Measurements from ENCODE around the gene TFRC.
"Not testable (repeated sequence)": the region's sequence is repeated elsewhere in the genome, so short reads cannot be mapped to it uniquely, and the experiment has no call there.

The TFRC gene

DNA sequence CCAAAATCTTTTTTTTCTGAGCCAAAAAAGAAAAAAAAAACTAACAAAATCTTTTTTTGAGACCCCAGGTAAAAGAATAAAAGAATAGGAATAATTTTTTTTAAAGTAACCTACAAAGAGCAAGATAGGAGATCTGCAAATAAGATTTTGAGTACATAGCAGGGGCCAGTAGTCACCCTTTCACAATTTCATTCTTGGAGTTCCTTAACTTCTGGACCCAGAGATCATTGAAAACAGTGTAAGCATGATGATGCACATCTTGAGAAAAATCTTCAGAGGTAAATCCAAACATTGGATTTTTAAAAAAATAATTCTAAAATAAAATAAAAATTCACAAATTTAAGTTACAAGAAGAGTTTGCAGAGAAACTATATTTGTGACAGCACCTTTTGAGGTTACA is 18.8 kb downstream of the TFRC start:
- H3K27ac Mint-ChIP-seq, result no peak overlapping the region
- H3K36me3 Mint-ChIP-seq, result peaks cover 21% of the 10 kb centered on the region

GRCh38 chr3:196060834-196061233 is 21.1 kb downstream of the TFRC start:
- no peaks in the 10 kb centered on the region for H3K9me3 Mint-ChIP-seq
- H3K36me3 Mint-ChIP-seq, result peaks cover 20% of the 10 kb centered on the region
- no peaks in the 10 kb centered on the region for H3K4me1 Mint-ChIP-seq
- H3K4me3 Mint-ChIP-seq, result no peak overlapping the region
- no peaks in the 10 kb centered on the region for H3K27me3 Mint-ChIP-seq
- no peak overlapping the region for H3K27ac Mint-ChIP-seq

More for the DNA sequence above, 18.8 kb downstream of the TFRC start:
- no peaks in the 10 kb centered on the region for H3K4me1 Mint-ChIP-seq
- H3K4me3 Mint-ChIP-seq, result no peak overlapping the region
- no peaks in the 10 kb centered on the region for H3K9me3 Mint-ChIP-seq
- no peaks in the 10 kb centered on the region for H3K27me3 Mint-ChIP-seq

DNA sequence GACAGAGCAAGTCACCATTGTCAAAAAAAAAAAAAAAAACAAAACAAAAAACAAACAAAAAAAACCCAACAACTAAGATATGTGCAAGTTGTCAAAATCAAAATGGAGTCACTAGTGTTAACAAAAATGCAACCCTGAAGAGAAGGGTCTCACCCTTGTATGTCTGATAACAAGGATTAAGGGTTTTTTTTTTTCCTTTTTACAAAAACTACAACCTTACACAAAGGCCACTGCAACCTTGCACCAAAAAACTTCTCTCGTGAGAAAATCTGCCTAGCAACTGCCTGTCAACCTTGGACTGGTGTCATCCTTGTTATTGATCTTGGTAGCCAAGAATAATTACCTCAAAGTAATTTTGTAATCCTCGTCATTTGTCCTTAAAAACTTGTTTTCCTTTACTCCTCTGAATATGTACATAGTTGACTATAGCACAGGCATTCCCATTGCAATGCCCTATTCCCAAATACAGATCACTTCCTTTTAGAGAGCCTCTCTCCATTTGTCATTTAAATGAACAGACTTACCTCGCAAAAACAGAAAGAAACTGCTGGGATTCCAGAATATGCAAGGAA is 24.0 kb downstream of the TFRC start:
- no peaks in the 10 kb centered on the region for H3K27me3 Mint-ChIP-seq
- no peaks in the 10 kb centered on the region for H3K4me1 Mint-ChIP-seq
- H3K9me3 Mint-ChIP-seq, result no peaks in the 10 kb centered on the region
- H3K4me3 Mint-ChIP-seq, result no peak overlapping the region
- H3K36me3 Mint-ChIP-seq, result peaks cover 18% of the 10 kb centered on the region
- no peak overlapping the region for H3K27ac Mint-ChIP-seq

GRCh38 chr3:196056371-196056770 is 25.5 kb downstream of the TFRC start:
- peaks cover 24% of the 10 kb centered on the region for H3K36me3 Mint-ChIP-seq
- H3K4me1 Mint-ChIP-seq, H3K4me3 Mint-ChIP-seq, H3K9me3 Mint-ChIP-seq, H3K27ac Mint-ChIP-seq, H3K27me3 Mint-ChIP-seq: not testable (repeated sequence)

GRCh38 chr3:196055683-196056270 is 26.1 kb downstream of the TFRC start:
- no peaks in the 10 kb centered on the region for H3K9me3 Mint-ChIP-seq
- H3K4me1 Mint-ChIP-seq, result no peaks in the 10 kb centered on the region
- H3K27ac Mint-ChIP-seq, result no peak overlapping the region
- no peaks in the 10 kb centered on the region for H3K27me3 Mint-ChIP-seq
- H3K36me3 Mint-ChIP-seq, result peaks cover 22% of the 10 kb centered on the region
- no peak overlapping the region for H3K4me3 Mint-ChIP-seq

- H3K9me3 Mint-ChIP-seq, result no peaks in the 10 kb centered on the region
- H3K27ac Mint-ChIP-seq, result no peak overlapping the region
- no peaks in the 10 kb centered on the region for H3K4me1 Mint-ChIP-seq
- no peaks in the 10 kb centered on the region for H3K27me3 Mint-ChIP-seq
- H3K4me3 Mint-ChIP-seq, result no peak overlapping the region
- peaks cover 21% of the 10 kb centered on the region for H3K36me3 Mint-ChIP-seq
Measured at GRCh38 chr3:196055240-196055639, 26.6 kb downstream of the TFRC start.

- Mint-ChIP-seq H3K4me1 (no peaks in the 10 kb centered on the region), H3K36me3 (peaks cover 20% of the 10 kb centered on the region), H3K4me3 (no peak overlapping the region), H3K27me3 (no peaks in the 10 kb centered on the region), H3K9me3 (no peaks in the 10 kb centered on the region), H3K27ac (no peak overlapping the region)
Measured at GRCh38 chr3:196054661-196055060, 27.2 kb downstream of the TFRC start.

DNA sequence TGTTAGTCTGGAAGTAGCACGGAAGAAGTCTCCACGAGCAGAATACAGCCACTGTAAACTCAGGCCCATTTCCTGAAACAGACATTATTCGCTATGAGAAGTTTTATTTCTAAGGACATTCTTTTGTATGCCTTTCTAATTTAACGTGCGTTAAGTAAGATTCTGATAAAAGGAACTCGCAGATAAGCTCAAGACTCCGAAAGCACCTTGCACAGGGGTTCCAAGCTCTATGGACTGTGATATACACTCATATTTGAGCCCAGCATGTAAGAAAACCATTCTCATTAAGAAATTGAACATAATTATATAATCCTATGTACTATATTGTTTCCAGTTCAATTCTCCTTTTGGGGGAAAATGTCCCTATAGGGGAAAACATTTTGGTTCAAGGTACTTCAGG is 28.4 kb downstream of the TFRC start:
- H3K36me3 Mint-ChIP-seq, result peaks cover 21% of the 10 kb centered on the region
- H3K27me3 Mint-ChIP-seq, result no peaks in the 10 kb centered on the region
- no peaks in the 10 kb centered on the region for H3K9me3 Mint-ChIP-seq
- H3K4me3 Mint-ChIP-seq, result no peak overlapping the region
- H3K4me1 Mint-ChIP-seq, result no peaks in the 10 kb centered on the region
- H3K27ac Mint-ChIP-seq, result no peak overlapping the region

DNA sequence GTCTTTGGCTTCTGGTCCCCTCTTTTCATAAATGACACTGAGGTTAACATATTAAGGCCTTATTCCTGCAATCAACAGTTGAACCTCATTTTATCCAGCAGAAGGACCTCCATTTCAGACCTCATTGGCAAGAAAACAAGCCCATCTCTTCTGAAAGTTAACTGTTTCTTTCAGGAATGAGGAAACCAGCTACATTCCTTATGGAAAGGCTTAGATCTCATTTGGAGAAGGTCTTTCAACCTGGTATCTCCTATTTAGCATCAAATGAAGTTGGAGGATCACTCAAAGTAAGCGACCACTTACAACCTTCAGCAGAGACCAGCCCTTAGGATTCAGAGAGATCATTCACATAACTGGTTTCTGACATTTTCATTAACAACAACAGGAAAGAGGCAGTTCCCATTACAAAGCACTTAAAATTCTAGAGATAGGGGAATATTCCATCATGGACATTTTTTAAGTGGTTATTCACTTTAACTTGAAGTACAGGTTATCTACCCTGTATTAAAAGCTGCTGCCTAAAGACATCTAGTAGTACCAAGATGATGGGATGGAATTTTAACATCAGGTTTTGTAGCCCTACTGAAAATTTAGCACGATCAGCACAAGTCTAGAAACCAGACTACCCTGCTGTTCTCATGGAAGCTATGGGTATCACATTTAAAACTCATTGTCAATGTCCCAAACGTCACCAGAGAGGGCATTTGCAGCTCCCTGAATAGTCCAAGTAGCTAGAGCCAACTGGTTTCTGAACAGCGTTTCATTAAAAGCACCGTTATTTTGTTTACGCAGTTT is 30.4 kb downstream of the TFRC start:
- no peak overlapping the region for H3K4me3 Mint-ChIP-seq
- peaks cover 18% of the 10 kb centered on the region for H3K36me3 Mint-ChIP-seq
- peak overlapping the region; percentile 51 for H3K27ac Mint-ChIP-seq

GRCh38 chr3:196050597-196050996 is 31.3 kb downstream of the TFRC start:
- Mint-ChIP-seq H3K27me3 (no peaks in the 10 kb centered on the region), H3K9me3 (no peaks in the 10 kb centered on the region), H3K4me3 (no peak overlapping the region), H3K36me3 (peaks cover 18% of the 10 kb centered on the region), H3K4me1 (no peaks in the 10 kb centered on the region), H3K27ac (no peak overlapping the region)

More for the DNA sequence above, 30.4 kb downstream of the TFRC start:
- H3K27me3 Mint-ChIP-seq, result no peaks in the 10 kb centered on the region
- no peaks in the 10 kb centered on the region for H3K4me1 Mint-ChIP-seq
- H3K9me3 Mint-ChIP-seq, result no peaks in the 10 kb centered on the region

DNA sequence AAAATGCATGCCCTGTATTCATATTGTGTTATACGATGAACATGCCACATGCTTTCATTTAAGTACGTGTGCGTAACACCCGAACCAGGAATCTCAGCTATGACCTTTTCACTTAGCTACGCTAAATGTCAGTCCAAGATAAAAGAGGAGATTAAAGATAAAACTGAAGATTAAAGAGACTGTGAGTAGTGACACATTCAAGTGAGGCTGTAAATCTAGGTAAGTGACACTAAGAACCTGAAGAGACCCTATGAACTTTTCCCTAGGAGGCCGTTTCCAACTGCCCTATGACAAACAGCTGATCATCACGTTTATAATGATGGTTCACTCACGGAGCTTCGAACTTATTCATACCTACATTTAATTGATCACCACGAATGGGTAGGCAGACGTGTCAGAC is 32.2 kb downstream of the TFRC start:
- H3K36me3 Mint-ChIP-seq, result peaks cover 18% of the 10 kb centered on the region
- no peak overlapping the region for H3K4me3 Mint-ChIP-seq
- H3K27ac Mint-ChIP-seq, result no peak overlapping the region
- H3K27me3 Mint-ChIP-seq, result no peaks in the 10 kb centered on the region
- H3K4me1 Mint-ChIP-seq, result no peaks in the 10 kb centered on the region
- H3K9me3 Mint-ChIP-seq, result no peaks in the 10 kb centered on the region

- Mint-ChIP-seq H3K27ac (no peak overlapping the region), H3K9me3 (no peaks in the 10 kb centered on the region), H3K27me3 (no peaks in the 10 kb centered on the region), H3K4me3 (no peak overlapping the region), H3K4me1 (no peaks in the 10 kb centered on the region), H3K36me3 (peaks cover 18% of the 10 kb centered on the region)
Measured at GRCh38 chr3:196048922-196049598, 32.8 kb downstream of the TFRC start.

- Mint-ChIP-seq H3K4me3 (no peak overlapping the region), H3K4me1 (no peaks in the 10 kb centered on the region), H3K27ac (no peak overlapping the region), H3K27me3 (no peaks in the 10 kb centered on the region), H3K36me3 (peaks cover 19% of the 10 kb centered on the region), H3K9me3 (no peaks in the 10 kb centered on the region)
Measured at GRCh38 chr3:196047391-196048030, 34.4 kb downstream of the TFRC start.

DNA sequence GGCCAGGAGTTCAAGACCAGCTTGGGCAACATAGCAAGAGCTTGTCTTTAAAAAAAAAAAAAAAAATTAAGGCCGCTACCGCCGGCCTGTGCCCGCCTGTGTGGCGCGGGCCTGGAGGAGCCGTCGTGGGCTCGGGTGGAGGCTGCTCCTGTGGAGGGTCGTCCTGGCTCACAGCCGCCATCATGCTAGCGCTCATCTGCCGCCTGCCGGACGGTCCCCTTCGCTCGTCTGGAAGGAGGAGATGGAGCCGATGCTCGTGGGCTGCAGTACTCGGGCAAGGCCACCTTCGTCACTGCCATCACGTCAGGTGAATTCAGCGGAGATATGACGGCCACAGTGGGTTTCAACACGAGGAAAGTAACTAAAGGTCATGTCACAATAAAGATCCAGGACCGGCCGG is 37.4 kb downstream of the TFRC start:
- Mint-ChIP-seq H3K27me3 (no peaks in the 10 kb centered on the region), H3K4me3 (no peak overlapping the region), H3K27ac (no peak overlapping the region), H3K9me3 (peaks cover 5% of the 10 kb centered on the region), H3K4me1 (peaks cover 4% of the 10 kb centered on the region), H3K36me3 (peaks cover 16% of the 10 kb centered on the region)

GRCh38 chr3:196042673-196043072 is 39.2 kb downstream of the TFRC start:
- no peaks in the 10 kb centered on the region for H3K27me3 Mint-ChIP-seq
- no peak overlapping the region for H3K4me3 Mint-ChIP-seq
- H3K27ac Mint-ChIP-seq, result no peak overlapping the region
- H3K36me3 Mint-ChIP-seq, result peaks cover 11% of the 10 kb centered on the region
- H3K9me3 Mint-ChIP-seq, result peaks cover 5% of the 10 kb centered on the region
- H3K4me1 Mint-ChIP-seq, result peaks cover 9% of the 10 kb centered on the region

All from activated naive CD4-positive, alpha-beta T cell treated with anti-CD3 and anti-CD28 coated beads, Interleukin-2, amount 50 U/mL, for 24 hours (primary cell).